Neuronal stem cell (in vitro differentiated cells): ENCODE data around the gene SULF2.
A peak's percentile ranks its signal among the peaks of the same experiment; 100 is the strongest.

Experiments
- DNase-seq: peaks from one replicate; pipeline ENCODE4 v3.0.0-alpha.2; 2013; ENCODE audit warnings: low spot score
- H2AFZ ChIP-seq: one replicate; pipeline ENCODE4 v1.6.1; 2013; ENCODE audit warnings: mild to moderate bottlenecking, low read length, inconsistent platforms
- H2AK5ac ChIP-seq: 2 replicates; pipeline ENCODE4 v1.6.1; 2013; ENCODE audit warnings: low read depth, mild to moderate bottlenecking, inconsistent platforms, low read length, moderate library complexity, mixed read lengths
- H2BK120ac ChIP-seq: 2 replicates; pipeline ENCODE4 v1.6.1; 2013; ENCODE audit warnings: low read depth, mild to moderate bottlenecking, inconsistent platforms, low read length, moderate library complexity, mixed read lengths
- H2BK12ac ChIP-seq: one replicate; pipeline ENCODE4 v1.6.1; 2013; ENCODE audit warnings: low read length, inconsistent platforms
- H2BK15ac ChIP-seq: 2 replicates; pipeline ENCODE4 v1.6.1; 2013; ENCODE audit warnings: mild to moderate bottlenecking, low read length, inconsistent platforms, mixed read lengths
- H2BK5ac ChIP-seq: one replicate; pipeline ENCODE4 v1.6.1; 2013; ENCODE audit warnings: inconsistent platforms, mild to moderate bottlenecking, low read length, moderate library complexity
- H3K14ac ChIP-seq: one replicate; pipeline ENCODE4 v1.6.1; 2013; ENCODE audit warnings: low read length, inconsistent platforms
- H3K18ac ChIP-seq: 2 replicates; pipeline ENCODE4 v1.6.1; 2013; ENCODE audit warnings: low read length, inconsistent platforms
- H3K23ac ChIP-seq: 2 replicates; pipeline ENCODE4 v1.6.1; 2013; ENCODE audit warnings: low read depth, mild to moderate bottlenecking, mixed read lengths, low read length, inconsistent platforms; ENCODE audit not compliant: poor library complexity
- H3K27ac ChIP-seq: replicated peaks from 3 replicates; pipeline ENCODE4 v1.5.1; 2013; ENCODE audit warnings: low read length, inconsistent platforms
- H3K27me3 ChIP-seq, 3 experiments: 2 replicates each; pipeline ENCODE4 v1.6.1; 2013; ENCODE audit warnings: low read length in 3 of 3, mild to moderate bottlenecking in 2 of 3, inconsistent platforms in 1 of 3, low read depth in 1 of 3, mixed read lengths in 1 of 3, moderate library complexity in 1 of 3; ENCODE audit not compliant: control insufficient read depth in 3 of 3, insufficient read depth in 3 of 3
- H3K36me3 ChIP-seq, 2 donors: replicated peaks in 1 of 2; 2 replicates each; pipeline ENCODE4 v1.6.1; 2013; ENCODE audit warnings: low read length in 2 of 2; ENCODE audit not compliant: control insufficient read depth in 2 of 2, insufficient read depth in 2 of 2
- H3K4ac ChIP-seq: 2 replicates; pipeline ENCODE4 v1.6.1; 2013; ENCODE audit warnings: inconsistent platforms, mild to moderate bottlenecking, low read length, moderate library complexity
- H3K4me1 ChIP-seq, 2 donors: 1 replicate in 1 of 2; 2 replicates in 1 of 2; pipeline ENCODE4 v1.6.1; 2013; ENCODE audit warnings: low read length in 2 of 2, low read depth in 1 of 2; ENCODE audit not compliant: control insufficient read depth in 2 of 2, insufficient read depth in 1 of 2
- H3K4me2 ChIP-seq: one replicate; pipeline ENCODE4 v1.6.1; 2013; ENCODE audit warnings: mild to moderate bottlenecking, low read length, inconsistent platforms; ENCODE audit not compliant: insufficient read depth, poor library complexity, severe bottlenecking
- H3K4me3 ChIP-seq, 2 donors: 2 replicates each; pipeline ENCODE4 v1.5.1; 2013; ENCODE audit warnings: low read length in 2 of 2, mild to moderate bottlenecking in 2 of 2, inconsistent platforms in 1 of 2, moderate library complexity in 1 of 2
- H3K79me1 ChIP-seq: one replicate; pipeline ENCODE4 v1.6.1; 2013; ENCODE audit warnings: low read depth, mild to moderate bottlenecking, inconsistent platforms, low read length, moderate library complexity
- H3K9ac ChIP-seq: one replicate; pipeline ENCODE4 v1.6.1; 2013; ENCODE audit warnings: mild to moderate bottlenecking, low read depth, low read length, inconsistent platforms; ENCODE audit not compliant: poor library complexity
- H3K9me3 ChIP-seq, 2 donors: replicated peaks in 1 of 2; 2 replicates each; pipeline versions ENCODE3 to v1.6.1; 2013; ENCODE audit warnings: low read length in 2 of 2, mild to moderate bottlenecking in 2 of 2, inconsistent platforms in 1 of 2, low read depth in 1 of 2, mixed read lengths in 1 of 2, moderate library complexity in 1 of 2; ENCODE audit not compliant: control insufficient read depth in 2 of 2, insufficient read depth in 1 of 2
- H4K8ac ChIP-seq: one replicate; pipeline ENCODE4 v1.6.1; 2013; ENCODE audit warnings: low read depth, mild to moderate bottlenecking, inconsistent platforms, low read length, moderate library complexity
- H4K91ac ChIP-seq: one replicate; pipeline ENCODE4 v1.6.1; 2013; ENCODE audit warnings: low read length, low read depth, mild to moderate bottlenecking, inconsistent platforms; ENCODE audit not compliant: poor library complexity
- WGBS, 2 donors: extraction: QIAGEN DNeasy Blood & Tissue Kit; methylation state at CpG; one replicate each; pipeline ENCODE4 v1.1.7; 2013; ENCODE audit warnings: missing lambda C conversion rate in 2 of 2, mixed read lengths in 1 of 2; ENCODE audit not compliant: insufficient read length in 2 of 2, insufficient replicate concordance in 1 of 2; ENCODE audit errors: extremely low coverage in 2 of 2; 5-methylcytosine and 5-hydroxymethylcytosine counted together

The SULF2 gene

GRCh38 chr20:47801079-47801478 is 15.8 kb upstream of the SULF2 start:
- peak overlapping the region; percentile 82 for H3K14ac ChIP-seq
- H3K4me1 ChIP-seq = peaks cover 2% of the 10 kb centered on the region in 2 donors
- H3K9ac ChIP-seq = peak overlapping the region; percentile 64
- H3K79me1 ChIP-seq = no peaks in the 10 kb centered on the region
- no peak overlapping the region for H4K91ac ChIP-seq
- H2BK5ac ChIP-seq = no peak overlapping the region
- H2AFZ ChIP-seq = no peak overlapping the region
- peak overlapping the region; percentile 94 for H2BK15ac ChIP-seq
- peak overlapping the region; percentile 53 for H3K4ac ChIP-seq
- no peaks in the 10 kb centered on the region for H3K27me3 ChIP-seq
- H3K18ac ChIP-seq = peak overlapping the region; percentile 36
- H2BK120ac ChIP-seq = no peak overlapping the region
- DNase-seq = no peak
- 100% methylated on average over 2 to 3 of the region's 5 CpGs for WGBS, 2 donors
- H3K23ac ChIP-seq = peak overlapping the region; percentile 85
- peak overlapping the region; percentile 88 for H2AK5ac ChIP-seq
- H2BK12ac ChIP-seq = peak overlapping the region; percentile 88
- H3K9me3 ChIP-seq = peaks cover 0 to 2% of the 10 kb centered on the region in 2 donors
- H3K27ac ChIP-seq = no peak overlapping the region
- H3K36me3 ChIP-seq = no peaks in the 10 kb centered on the region
- H3K4me3 ChIP-seq = peak overlapping the region in 1 of 2 donors; percentile 23
- no peak overlapping the region for H4K8ac ChIP-seq
- H3K4me2 ChIP-seq = no peak overlapping the region

- Histone ChIP-seq H4K8ac (no peak overlapping the region), H2AK5ac (peak overlapping the region; percentile 88), H3K27ac (no peak overlapping the region), H2BK12ac (peak overlapping the region; percentile 88), H3K4me1 (peaks cover 2% of the 10 kb centered on the region in 2 donors), H3K23ac (peak overlapping the region; percentile 85), H2BK5ac (no peak overlapping the region), H3K9ac (peak overlapping the region; percentile 64), H3K4me2 (no peak overlapping the region), H3K4ac (no peak overlapping the region), H3K18ac (no peak overlapping the region), H2BK15ac (peak overlapping the region; percentile 94), H2AFZ (no peak overlapping the region), H3K14ac (no peak overlapping the region), H3K27me3 (no peaks in the 10 kb centered on the region), H4K91ac (no peak overlapping the region), H3K79me1 (no peaks in the 10 kb centered on the region), H2BK120ac (no peak overlapping the region), H3K36me3 (no peaks in the 10 kb centered on the region), H3K9me3 (peaks cover 0 to 2% of the 10 kb centered on the region in 2 donors), H3K4me3 (no peak overlapping the region)
- WGBS, 2 donors = no CpG with 5 or more reads among the region's 11 CpGs
- no peak for DNase-seq
These were observed 15.3 kb upstream of the SULF2 start for GRCh38 chr20:47800623-47801022.

- no peak overlapping the region for H2BK15ac ChIP-seq
- H3K4ac ChIP-seq = no peak overlapping the region
- no peaks in the 10 kb centered on the region for H3K79me1 ChIP-seq
- no peak overlapping the region for H3K4me3 ChIP-seq
- H3K23ac ChIP-seq = no peak overlapping the region
- H3K14ac ChIP-seq = no peak overlapping the region
- peaks cover 0 to 2% of the 10 kb centered on the region in 2 donors for H3K4me1 ChIP-seq
- no peak overlapping the region for H3K9ac ChIP-seq
- no peak overlapping the region for H2BK5ac ChIP-seq
- WGBS, 2 donors = no CpG with 5 or more reads among the region's 6 CpGs
- H4K91ac ChIP-seq = no peak overlapping the region
- no peaks in the 10 kb centered on the region for H3K36me3 ChIP-seq
- peaks cover 0 to 2% of the 10 kb centered on the region in 2 donors for H3K9me3 ChIP-seq
- no peak overlapping the region for H3K27ac ChIP-seq
- no peak overlapping the region for H2BK12ac ChIP-seq
- no peak overlapping the region for H2AFZ ChIP-seq
- DNase-seq = no peak
- no peak overlapping the region for H3K18ac ChIP-seq
- no peak overlapping the region for H2AK5ac ChIP-seq
- H2BK120ac ChIP-seq = no peak overlapping the region
- no peak overlapping the region for H3K4me2 ChIP-seq
- H4K8ac ChIP-seq = no peak overlapping the region
- no peaks in the 10 kb centered on the region for H3K27me3 ChIP-seq
These were observed 13.9 kb upstream of the SULF2 start for GRCh38 chr20:47799116-47799715.

GRCh38 chr20:47796971-47797370 is 11.7 kb upstream of the SULF2 start:
- no peak overlapping the region for H2BK15ac ChIP-seq
- peaks cover 0 to 2% of the 10 kb centered on the region in 2 donors for H3K9me3 ChIP-seq
- no peak overlapping the region for H3K27ac ChIP-seq
- no peak overlapping the region for H2AK5ac ChIP-seq
- H3K36me3 ChIP-seq = no peaks in the 10 kb centered on the region
- H3K9ac ChIP-seq = no peak overlapping the region
- no peak overlapping the region for H2BK5ac ChIP-seq
- no CpG with 5 or more reads among the region's 9 CpGs for WGBS, 2 donors
- H3K79me1 ChIP-seq = no peaks in the 10 kb centered on the region
- H3K23ac ChIP-seq = no peak overlapping the region
- H3K4me2 ChIP-seq = no peak overlapping the region
- no peak overlapping the region for H3K4me3 ChIP-seq
- no peak overlapping the region for H2BK12ac ChIP-seq
- H3K4ac ChIP-seq = no peak overlapping the region
- no peak overlapping the region for H2AFZ ChIP-seq
- no peak overlapping the region for H3K14ac ChIP-seq
- H3K18ac ChIP-seq = no peak overlapping the region
- H3K27me3 ChIP-seq = no peaks in the 10 kb centered on the region
- H2BK120ac ChIP-seq = no peak overlapping the region
- H4K8ac ChIP-seq = no peak overlapping the region
- no peak for DNase-seq
- H4K91ac ChIP-seq = no peak overlapping the region
- H3K4me1 ChIP-seq = peaks cover 0 to 2% of the 10 kb centered on the region in 2 donors
